Sigmoid colon (tissue), 3 donors: ENCODE results near the gene NELL2.

Experiments
- POLR2A ChIP-seq, 2 donors: fragments of 450-650 bp; IDR thresholded peaks; one replicate each; pipeline ENCODE4 v1.6.1; 2016; ENCODE audit warnings: antibody characterized with exemption in 2 of 2, mild to moderate bottlenecking in 2 of 2, moderate library complexity in 2 of 2
- TF ChIP-seq, protein P1 (sequence below), 4 experiments: fragments of 450-650 bp in 3 of 4; fragments of 200-600 bp in 1 of 4; IDR thresholded peaks; one replicate each; pipeline ENCODE4 v1.5.1; 2016 to 2019; ENCODE audit warnings: antibody characterized with exemption in 4 of 4, mild to moderate bottlenecking in 3 of 4, moderate library complexity in 2 of 4

DNA sequence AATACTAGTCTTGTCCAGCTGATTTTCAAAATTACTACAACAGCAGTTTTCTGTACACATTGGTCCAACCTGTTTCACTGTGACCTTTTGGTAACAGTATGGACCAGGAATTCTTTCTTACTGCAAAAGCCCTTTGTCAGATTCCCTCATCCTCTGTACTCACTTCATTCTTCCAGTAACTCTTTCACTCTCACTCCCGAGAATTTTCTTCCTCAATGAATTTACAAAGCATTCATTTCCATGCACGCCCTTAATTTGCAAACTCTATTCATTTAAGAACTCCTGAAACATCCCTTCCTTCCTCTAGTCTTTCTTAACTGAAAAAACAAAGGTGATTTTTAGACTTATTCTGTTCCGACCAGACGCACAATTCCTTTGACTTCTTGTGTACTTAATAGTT is 238.2 kb downstream of the NELL2 start:
- TF ChIP-seq, protein P1, sequence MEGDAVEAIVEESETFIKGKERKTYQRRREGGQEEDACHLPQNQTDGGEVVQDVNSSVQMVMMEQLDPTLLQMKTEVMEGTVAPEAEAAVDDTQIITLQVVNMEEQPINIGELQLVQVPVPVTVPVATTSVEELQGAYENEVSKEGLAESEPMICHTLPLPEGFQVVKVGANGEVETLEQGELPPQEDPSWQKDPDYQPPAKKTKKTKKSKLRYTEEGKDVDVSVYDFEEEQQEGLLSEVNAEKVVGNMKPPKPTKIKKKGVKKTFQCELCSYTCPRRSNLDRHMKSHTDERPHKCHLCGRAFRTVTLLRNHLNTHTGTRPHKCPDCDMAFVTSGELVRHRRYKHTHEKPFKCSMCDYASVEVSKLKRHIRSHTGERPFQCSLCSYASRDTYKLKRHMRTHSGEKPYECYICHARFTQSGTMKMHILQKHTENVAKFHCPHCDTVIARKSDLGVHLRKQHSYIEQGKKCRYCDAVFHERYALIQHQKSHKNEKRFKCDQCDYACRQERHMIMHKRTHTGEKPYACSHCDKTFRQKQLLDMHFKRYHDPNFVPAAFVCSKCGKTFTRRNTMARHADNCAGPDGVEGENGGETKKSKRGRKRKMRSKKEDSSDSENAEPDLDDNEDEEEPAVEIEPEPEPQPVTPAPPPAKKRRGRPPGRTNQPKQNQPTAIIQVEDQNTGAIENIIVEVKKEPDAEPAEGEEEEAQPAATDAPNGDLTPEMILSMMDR (IDR thresholded peaks at IDR 0.05), result no peak
- TF ChIP-seq POLR2A (IDR thresholded peaks at IDR 0.05), result no peak
